GM12873 (cell line): ENCODE results near the gene BEAN1.

Experiments
- TF ChIP-seq, protein P1 (sequence below): IDR thresholded peaks from 2 replicates; pipeline ENCODE4 v1.5.1; 2012; ENCODE audit warnings: low read depth, mild to moderate bottlenecking, moderate library complexity, low read length, control low read depth; ENCODE audit not compliant: insufficient read depth; ENCODE audit errors: missing control alignments

BEAN1 gene

GRCh38 chr16:66486773-66487579, 59.9 kb downstream of the BEAN1 start:
- TF ChIP-seq, protein P1, sequence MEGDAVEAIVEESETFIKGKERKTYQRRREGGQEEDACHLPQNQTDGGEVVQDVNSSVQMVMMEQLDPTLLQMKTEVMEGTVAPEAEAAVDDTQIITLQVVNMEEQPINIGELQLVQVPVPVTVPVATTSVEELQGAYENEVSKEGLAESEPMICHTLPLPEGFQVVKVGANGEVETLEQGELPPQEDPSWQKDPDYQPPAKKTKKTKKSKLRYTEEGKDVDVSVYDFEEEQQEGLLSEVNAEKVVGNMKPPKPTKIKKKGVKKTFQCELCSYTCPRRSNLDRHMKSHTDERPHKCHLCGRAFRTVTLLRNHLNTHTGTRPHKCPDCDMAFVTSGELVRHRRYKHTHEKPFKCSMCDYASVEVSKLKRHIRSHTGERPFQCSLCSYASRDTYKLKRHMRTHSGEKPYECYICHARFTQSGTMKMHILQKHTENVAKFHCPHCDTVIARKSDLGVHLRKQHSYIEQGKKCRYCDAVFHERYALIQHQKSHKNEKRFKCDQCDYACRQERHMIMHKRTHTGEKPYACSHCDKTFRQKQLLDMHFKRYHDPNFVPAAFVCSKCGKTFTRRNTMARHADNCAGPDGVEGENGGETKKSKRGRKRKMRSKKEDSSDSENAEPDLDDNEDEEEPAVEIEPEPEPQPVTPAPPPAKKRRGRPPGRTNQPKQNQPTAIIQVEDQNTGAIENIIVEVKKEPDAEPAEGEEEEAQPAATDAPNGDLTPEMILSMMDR, result no peak

DNA sequence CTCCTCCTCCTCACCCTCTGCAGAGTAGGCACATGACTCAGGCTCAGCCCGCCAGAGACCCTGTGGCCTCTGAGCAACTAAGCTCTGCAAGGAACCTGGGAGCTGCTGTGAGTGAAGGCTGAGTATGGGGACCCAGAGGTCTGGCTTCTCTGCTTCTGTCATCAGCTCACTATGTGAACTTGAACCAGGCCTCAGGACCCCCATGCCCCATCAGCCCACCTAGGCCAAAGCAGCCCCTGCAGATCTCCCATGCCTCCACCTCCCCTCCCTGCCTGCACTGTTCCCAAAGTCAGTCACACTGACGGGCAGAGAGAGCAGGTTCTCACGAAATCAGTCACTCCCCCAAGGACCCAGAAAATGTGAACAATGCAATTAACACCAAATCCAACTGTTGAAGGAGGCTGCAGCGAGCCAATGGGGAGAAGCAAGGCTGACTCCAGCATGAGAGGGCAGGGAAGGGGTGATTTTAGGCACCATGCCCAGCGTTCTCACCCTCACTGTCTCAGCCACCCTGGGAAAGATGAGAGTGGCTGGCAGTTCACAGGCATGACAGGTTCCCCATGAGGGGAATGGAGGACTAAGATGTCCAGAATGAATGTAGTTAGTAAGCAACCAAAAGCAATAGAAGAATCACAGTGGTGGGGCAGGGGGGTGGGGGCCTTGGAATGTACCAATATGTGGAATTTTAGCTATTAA, 60.6 kb downstream of the BEAN1 start:
- TF ChIP-seq, protein P1, result no peak

DNA sequence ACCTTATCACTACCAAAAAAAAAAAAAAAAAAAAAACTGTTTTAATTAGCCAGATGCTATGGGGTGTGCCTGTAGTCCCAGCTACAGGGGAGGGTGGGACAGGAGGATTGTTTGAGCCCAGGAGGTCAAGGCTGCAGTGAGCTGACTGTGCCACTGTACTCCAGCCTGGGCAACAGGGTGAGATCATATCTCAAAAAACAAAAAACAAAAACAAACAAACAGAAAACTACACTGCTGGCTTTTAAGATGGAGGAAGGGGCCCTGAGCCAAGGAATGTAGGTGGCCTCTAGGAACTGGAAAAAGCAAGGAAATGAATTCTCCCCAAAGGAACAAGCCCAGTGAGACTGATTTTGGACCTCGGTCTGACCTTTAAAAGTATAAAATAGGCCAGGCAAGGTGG, 61.4 kb downstream of the BEAN1 start:
- TF ChIP-seq, protein P1, result no peak

DNA sequence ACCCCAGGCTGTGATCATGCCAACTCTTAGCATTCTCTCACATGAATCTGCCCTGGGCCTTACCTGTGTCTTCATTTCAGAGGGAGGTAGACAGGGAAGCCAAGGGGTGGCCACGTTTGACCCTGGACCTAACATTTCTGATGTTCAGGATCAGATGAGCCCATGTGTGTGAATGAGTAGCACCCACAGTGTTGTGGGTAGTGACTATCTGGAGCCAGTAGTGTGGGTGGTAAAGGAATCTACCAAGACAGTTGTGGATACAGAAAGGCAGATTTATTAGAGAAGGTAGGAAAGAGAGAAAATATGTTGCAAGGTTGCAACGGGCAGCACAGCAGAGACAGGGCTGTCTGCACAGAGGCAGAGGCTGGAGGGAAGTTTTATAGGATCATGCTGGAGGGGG, 62.3 kb downstream of the BEAN1 start:
- TF ChIP-seq, protein P1, result no peak

DNA sequence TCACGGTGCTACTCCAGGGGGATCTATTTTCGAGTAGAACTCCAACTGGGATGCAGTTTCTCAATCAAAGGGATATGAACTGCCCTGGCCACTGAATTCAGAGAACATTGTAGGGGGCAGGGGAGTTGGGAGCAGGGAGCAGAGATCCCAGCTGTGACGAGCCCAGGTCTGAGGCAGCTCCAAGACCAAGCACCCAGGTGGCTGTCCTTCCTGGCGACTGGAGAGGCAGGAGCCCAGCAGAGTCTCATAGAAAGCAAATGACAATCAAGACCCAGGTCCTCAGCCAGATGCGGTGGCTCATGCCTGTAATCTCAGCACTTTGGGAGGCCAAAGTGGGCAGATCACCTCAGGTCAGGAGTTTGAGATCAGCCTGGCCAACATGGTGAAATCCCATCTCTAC, 62.7 kb downstream of the BEAN1 start:
- TF ChIP-seq, protein P1, result no peak

GRCh38 chr16:66490774-66491715, 64.0 kb downstream of the BEAN1 start:
- TF ChIP-seq, protein P1, result no peak

GRCh38 chr16:66491716-66492064, 64.6 kb downstream of the BEAN1 start:
- TF ChIP-seq, protein P1, result no peak
